ENCODE results near the gene PFDN5. TPM values are rescaled to one million over a fixed set of nuclear protein-coding genes. Genes with fewer than 3 reads are reported as not detected.

PFDN5 gene
- total RNA-seq, 2 donors from 2014 or later = 322 to 403 TPM

- WGBS, 2 experiments (ENCODE audit: insufficient coverage in 1 of 2, insufficient read length in 1 of 2) = 87 to 92% methylated on average over 2 to 4 of the region's 4 CpGs
Observed at GRCh38 chr12:53333289-53333688, 37.9 kb downstream of the PFDN5 start.

DNA sequence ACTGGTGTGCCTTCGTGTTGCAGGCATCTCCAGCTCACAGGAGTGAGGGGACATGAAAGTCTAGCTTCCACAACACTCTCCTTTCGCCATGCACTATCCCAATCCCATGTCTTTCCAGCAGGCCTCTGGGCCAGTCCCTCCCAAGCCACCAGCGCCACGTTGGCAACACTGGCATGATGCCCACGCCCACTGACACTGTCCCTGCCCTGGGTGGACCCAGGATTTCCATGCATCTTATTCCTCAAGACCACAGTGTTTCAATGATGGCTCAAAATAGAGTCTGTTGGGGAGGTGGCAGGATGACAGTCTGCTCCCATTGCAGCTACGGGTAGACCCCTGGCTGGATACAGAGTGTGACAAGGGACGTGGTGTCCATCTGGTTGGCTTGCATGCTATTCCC is 38.5 kb downstream of the PFDN5 start:
- Histone ChIP-seq H3K9ac (ENCODE audit: extremely low read depth, low read length, poor library complexity, severe bottlenecking) (no peak overlapping the region), H3K4me1 (ENCODE audit: control insufficient read depth, insufficient read depth, low read length) (no peaks in the 10 kb centered on the region), H3K27ac (ENCODE audit: low read depth, low read length) (no peak overlapping the region), H3K4me3 (ENCODE audit: low read length) (no peak overlapping the region), H3K27me3 (ENCODE audit: control insufficient read depth, insufficient read depth, low read length, poor library complexity, severe bottlenecking) (no peaks in the 10 kb centered on the region), H3K9me3 (ENCODE audit: control insufficient read depth, low read length) (no peaks in the 10 kb centered on the region), H3K36me3 (ENCODE audit: control insufficient read depth, insufficient read depth, low read length) (no peaks in the 10 kb centered on the region)
- Mint-ChIP-seq H3K4me3 (no peak overlapping the region), H3K27me3 (ENCODE audit: insufficient read depth) (peaks cover 36% of the 10 kb centered on the region), H3K36me3 (ENCODE audit: low read depth) (no peaks in the 10 kb centered on the region), H3K27ac (no peak overlapping the region), H3K4me1 (peaks cover 10% of the 10 kb centered on the region), H3K9me3 (no peaks in the 10 kb centered on the region)
- no peak for DNase-seq
- no peak for TF ChIP-seq CTCF (conservative IDR thresholded peaks at IDR 0.05)
- WGBS, 2 experiments (ENCODE audit: insufficient coverage in 1 of 2, insufficient read length in 1 of 2) = 85 to 100% methylated on average over 5 to 7 of the region's 7 CpGs

More at GRCh38 chr12:53333289-53333688, 37.9 kb downstream of the PFDN5 start:
- H3K4me3 Mint-ChIP-seq = no peak overlapping the region
- no peak for DNase-seq
- no peak overlapping the region for H3K9ac ChIP-seq (ENCODE audit: extremely low read depth, low read length, poor library complexity, severe bottlenecking)
- no peak overlapping the region for H3K27ac ChIP-seq (ENCODE audit: low read depth, low read length)
- H3K9me3 Mint-ChIP-seq = no peaks in the 10 kb centered on the region
- H3K27me3 Mint-ChIP-seq (ENCODE audit: insufficient read depth) = peaks cover 41% of the 10 kb centered on the region
- H3K36me3 Mint-ChIP-seq (ENCODE audit: low read depth) = no peaks in the 10 kb centered on the region
- no peak overlapping the region for H3K27ac Mint-ChIP-seq
- no peaks in the 10 kb centered on the region for H3K36me3 ChIP-seq (ENCODE audit: control insufficient read depth, insufficient read depth, low read length)
- TF ChIP-seq CTCF (conservative IDR thresholded peaks at IDR 0.05) = no peak
- no peaks in the 10 kb centered on the region for H3K27me3 ChIP-seq (ENCODE audit: control insufficient read depth, insufficient read depth, low read length, poor library complexity, severe bottlenecking)
- H3K9me3 ChIP-seq (ENCODE audit: control insufficient read depth, low read length) = no peaks in the 10 kb centered on the region
- H3K4me1 ChIP-seq (ENCODE audit: control insufficient read depth, insufficient read depth, low read length) = no peaks in the 10 kb centered on the region
- no peak overlapping the region for H3K4me3 ChIP-seq (ENCODE audit: low read length)
- peaks cover 7% of the 10 kb centered on the region for H3K4me1 Mint-ChIP-seq

GRCh38 chr12:53334822-53335221 is 39.5 kb downstream of the PFDN5 start:
- Mint-ChIP-seq H3K27ac (no peak overlapping the region), H3K4me1 (peaks cover 10% of the 10 kb centered on the region), H3K4me3 (no peak overlapping the region), H3K36me3 (ENCODE audit: low read depth) (no peaks in the 10 kb centered on the region), H3K9me3 (no peaks in the 10 kb centered on the region), H3K27me3 (ENCODE audit: insufficient read depth) (peaks cover 31% of the 10 kb centered on the region)
- Histone ChIP-seq H3K27me3 (ENCODE audit: control insufficient read depth, insufficient read depth, low read length, poor library complexity, severe bottlenecking) (no peaks in the 10 kb centered on the region), H3K4me1 (ENCODE audit: control insufficient read depth, insufficient read depth, low read length) (no peaks in the 10 kb centered on the region), H3K27ac (ENCODE audit: low read depth, low read length) (no peak overlapping the region), H3K36me3 (ENCODE audit: control insufficient read depth, insufficient read depth, low read length) (no peaks in the 10 kb centered on the region), H3K9me3 (ENCODE audit: control insufficient read depth, low read length) (no peaks in the 10 kb centered on the region), H3K9ac (ENCODE audit: extremely low read depth, low read length, poor library complexity, severe bottlenecking) (no peak overlapping the region), H3K4me3 (ENCODE audit: low read length) (no peak overlapping the region)
- peak; percentile 54 for DNase-seq
- TF ChIP-seq CTCF (conservative IDR thresholded peaks at IDR 0.05) = no peak
- 84 to 91% methylated on average over 4 to 8 of the region's 8 CpGs for WGBS, 2 experiments (ENCODE audit: insufficient coverage in 1 of 2, insufficient read length in 1 of 2)
